ENCODE measurements around the gene DDX52.
A peak's percentile ranks its signal among the peaks of the same experiment; 100 is the strongest.
"Not testable (repeated sequence)": the region's sequence is repeated elsewhere in the genome, so short reads cannot be mapped to it uniquely, and the experiment has no call there.

The DDX52 gene

GRCh38 chr17:37650419-37651003 lies 7.3 kb upstream of the DDX52 start:
- DNase-seq: no peak

GRCh38 chr17:37648555-37648954 lies 5.3 kb upstream of the DDX52 start:
- no peak for DNase-seq

DNA sequence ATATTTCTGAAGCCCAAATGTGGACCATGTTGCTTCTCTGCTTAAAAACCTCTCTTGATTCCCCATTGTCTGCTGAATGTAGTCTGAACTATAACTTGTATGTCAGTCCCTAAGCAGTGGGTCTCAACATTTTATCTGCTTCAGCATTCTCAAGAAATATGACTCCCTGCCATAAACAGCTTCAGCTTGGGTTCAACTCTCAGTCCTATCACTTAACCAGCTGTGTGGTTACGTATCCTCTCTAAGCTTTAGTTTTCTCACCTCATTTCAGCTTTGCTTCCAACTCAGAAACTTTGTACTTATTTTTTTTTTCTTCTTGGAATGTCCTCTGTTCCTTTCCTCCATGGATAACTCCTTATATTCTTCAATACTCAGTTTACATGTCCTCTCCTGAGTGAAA lies 4.6 kb upstream of the DDX52 start:
- DNase-seq: no peak

GRCh38 chr17:37643869-37644268 lies 623 bp upstream of the DDX52 start:
- DNase-seq: no peak

DNA sequence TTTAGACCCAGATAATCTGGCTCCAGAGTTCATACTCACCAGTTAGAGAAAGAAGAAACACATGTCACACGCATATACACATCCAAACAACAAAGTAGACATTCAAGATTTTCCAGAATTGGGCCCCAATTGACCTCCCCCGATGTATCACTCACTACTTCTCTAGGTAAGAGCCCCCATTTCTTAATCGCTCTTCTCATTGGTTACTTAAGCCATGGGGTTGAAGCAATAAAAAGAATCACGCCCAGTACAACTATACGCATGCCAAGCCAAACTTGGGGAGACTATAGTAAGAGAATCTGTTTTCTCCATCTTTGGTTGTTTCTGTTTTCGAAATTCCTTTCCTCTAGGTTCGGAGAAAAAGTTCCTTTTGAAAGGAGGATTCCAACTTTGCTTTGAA lies 565 bp downstream of the DDX52 start:
- no peak for DNase-seq

DNA sequence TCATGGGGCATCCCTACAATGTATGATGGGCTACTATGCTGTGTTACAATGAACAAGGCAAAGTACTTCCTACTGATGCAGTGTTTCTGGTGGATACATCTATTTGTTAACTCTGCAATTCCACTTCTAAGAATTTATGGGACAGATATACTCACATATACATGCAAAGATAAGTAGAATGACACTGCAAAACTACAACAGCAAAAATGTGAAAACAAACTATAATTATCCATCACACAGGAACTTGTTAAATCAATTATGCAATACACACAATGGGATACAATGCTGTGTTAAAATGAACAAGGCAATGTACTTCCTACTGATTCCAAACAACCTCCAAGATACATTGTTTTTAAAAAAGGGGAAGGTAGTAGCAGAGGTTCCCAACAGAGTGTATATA lies 3.2 kb downstream of the DDX52 start:
- no peak for DNase-seq

DNA sequence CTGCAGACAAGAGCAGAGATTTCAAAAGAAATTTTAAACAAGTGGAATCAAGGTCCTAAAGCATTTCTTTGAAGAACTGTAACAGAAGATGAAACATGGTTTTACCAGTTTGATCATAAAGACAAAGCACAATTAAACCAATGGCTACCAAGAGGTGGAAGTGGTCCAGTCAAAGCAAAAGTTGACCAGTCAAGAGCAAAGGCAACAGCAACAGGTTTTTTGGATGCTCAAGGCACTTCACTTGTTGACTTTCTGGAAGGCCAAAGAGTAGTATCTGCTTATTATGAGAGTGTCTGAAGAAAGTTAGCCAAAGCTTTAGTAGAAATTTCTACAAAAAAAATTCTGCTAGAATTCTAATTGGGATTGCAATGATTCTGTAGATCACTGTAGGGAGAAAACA lies 5.3 kb downstream of the DDX52 start:
- no peak for DNase-seq

DNA sequence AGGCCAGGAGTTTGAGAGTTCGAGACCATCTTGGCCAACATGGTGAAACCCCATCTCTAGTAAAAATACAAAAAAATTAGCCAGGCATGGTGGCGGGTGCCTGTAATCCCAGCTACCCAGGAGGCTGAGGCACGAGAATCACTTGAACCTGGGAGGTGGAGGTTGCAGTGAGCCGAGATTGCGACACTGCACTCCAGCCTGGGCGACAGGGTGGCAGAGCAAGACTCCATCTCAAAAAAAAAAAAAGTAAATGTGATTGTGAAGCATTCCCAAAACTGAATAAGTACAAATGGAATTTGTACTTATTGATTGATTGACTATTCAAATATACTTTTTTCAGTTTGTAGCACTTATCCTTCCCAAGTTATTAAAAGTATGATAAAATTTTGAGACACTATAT lies 26.8 kb downstream of the DDX52 start:
- not testable (repeated sequence) for DNase-seq

- DNase-seq: no peak
These were observed 28.4 kb downstream of the DDX52 start for GRCh38 chr17:37614823-37615222.

DNA sequence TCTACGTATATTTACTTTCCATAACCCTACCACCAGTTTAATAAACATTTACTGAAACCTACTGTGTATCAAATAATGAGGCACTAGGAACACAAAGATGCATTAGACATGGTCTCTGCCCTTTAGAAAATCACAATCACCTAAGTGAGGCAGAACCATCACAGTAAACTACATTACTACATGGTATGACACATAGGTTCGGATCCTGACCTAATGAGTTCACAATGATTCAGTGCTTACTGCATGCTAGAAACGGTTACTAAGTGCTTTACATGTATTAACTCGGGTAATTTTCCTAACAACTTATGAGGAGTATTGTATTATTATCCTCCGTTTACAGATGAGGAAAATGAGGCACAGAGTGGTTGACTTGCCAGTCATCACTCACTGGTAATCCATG lies 28.9 kb downstream of the DDX52 start:
- no peak for DNase-seq

GRCh38 chr17:37610971-37611370 lies 32.3 kb downstream of the DDX52 start:
- no peak for DNase-seq

DNA sequence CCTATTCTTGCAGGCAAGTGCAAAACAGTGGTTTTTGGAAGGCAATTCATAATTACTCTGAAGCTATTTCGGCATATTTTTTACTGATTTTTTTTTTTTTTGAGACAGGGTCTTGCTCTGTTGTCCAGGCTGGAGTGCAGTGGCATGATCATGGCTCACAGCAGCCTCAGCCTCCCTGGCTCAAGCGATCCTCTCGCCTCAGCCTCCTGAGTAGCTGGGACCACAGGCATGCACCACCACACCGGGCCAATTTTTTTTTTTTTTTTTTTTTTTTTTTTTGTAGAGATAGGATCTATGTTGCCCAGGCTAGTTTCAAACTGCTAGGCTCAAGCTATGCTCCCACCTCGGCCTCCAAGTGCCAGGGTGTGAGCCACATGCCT lies 33.2 kb downstream of the DDX52 start:
- not testable (repeated sequence) for DNase-seq

DNA sequence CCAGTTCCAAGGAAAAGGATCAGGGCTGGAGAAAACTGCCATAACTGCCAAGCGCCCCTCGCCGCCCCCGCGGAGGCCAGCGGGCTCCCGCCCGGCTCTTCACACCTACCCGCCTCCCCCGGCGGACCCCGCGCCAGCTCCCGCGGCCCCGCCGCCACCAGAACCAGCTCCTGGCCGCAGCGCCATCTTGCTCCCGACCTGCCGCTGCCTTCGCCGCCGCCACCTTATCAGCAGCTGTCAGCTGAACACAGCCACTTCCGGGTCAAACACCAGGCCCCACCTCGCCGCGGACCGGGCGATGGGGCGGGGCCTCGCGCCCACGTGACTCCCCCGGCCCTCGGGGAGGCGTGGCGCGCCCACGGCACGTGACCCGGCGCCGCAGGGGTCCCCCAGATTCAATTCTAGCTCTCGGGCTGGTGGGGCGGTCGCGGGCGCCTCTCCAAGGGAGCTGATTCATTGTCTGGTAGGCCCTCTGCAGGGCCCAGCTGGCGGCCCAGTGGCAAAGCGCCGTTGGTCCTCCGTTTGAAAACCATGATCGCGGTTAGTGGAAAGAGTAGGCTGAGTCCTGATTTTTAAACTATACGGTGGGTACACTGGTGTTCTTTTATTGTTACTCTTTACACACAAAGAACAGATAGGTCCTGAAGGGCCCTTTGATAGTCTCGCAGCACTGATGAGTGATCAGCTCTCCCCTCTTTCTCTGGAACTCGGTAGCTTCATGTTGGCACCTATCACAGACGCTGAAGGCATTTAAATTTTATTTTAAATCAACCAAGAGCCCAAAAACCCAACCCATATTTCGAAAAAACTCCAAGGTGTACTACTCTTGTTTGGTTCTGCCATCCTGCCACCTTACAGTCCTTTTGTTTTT lies 33.8 kb downstream of the DDX52 start, which contains the start of gene SYNRG:
TSS of gene SYNRG (minus strand) at position 249 of the 871 bp plus-strand sequence. CDS start at position 186, 63 bp downstream.
- peak; percentile 56 for DNase-seq

GRCh38 chr17:37608351-37609169 lies 34.7 kb downstream of the DDX52 start:
- no peak for DNase-seq

GRCh38 chr17:37607637-37608331 lies 35.5 kb downstream of the DDX52 start:
- DNase-seq: no peak

- DNase-seq: no peak
These were observed 37.3 kb downstream of the DDX52 start for GRCh38 chr17:37605813-37606505.

GRCh38 chr17:37605081-37605480 lies 38.2 kb downstream of the DDX52 start:
- DNase-seq: no peak

- DNase-seq: no peak
These were observed 38.7 kb downstream of the DDX52 start for GRCh38 chr17:37604556-37604955.

DNA sequence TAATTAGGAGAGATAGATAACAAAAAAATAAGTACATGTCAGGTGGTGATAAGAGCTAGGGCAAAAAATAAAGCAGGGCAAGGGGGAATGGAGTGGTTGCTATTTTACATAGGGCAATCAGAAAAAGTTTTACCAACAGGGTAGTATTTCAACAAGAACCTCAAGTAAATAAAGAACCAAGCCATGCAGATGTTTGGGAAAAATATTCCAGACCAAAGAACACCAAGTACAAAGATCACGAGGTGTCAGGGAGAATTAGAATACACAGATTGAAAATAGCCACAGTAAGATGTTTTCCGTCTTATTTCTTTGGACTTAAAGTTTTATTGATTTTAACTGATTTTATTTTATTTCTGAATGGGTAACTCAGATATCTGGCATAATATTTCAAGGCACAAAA lies 45.1 kb downstream of the DDX52 start:
- DNase-seq: no peak

- no peak for DNase-seq
These were observed 51.0 kb downstream of the DDX52 start for GRCh38 chr17:37592291-37592690.

GRCh38 chr17:37585066-37585465 lies 58.2 kb downstream of the DDX52 start:
- DNase-seq: no peak

DNA sequence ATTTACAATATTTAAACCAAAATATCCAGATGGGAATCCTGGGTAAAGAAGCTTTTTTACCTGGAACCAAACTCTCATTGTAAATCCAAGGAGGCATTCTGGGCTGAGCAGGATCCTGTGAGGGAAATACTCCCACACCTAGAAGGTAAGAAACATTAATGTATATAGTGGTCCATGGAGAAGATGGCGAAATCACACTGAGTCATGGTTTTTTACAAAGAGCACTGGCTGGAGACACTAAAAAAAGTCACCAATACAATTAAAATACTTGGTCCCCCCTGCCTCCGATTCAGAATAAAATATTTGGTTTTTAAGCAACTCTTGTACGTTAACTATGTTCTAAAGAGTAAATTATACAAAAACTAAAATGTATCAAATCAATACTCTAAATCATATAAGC lies 67.0 kb downstream of the DDX52 start:
- no peak for DNase-seq

All from cortex of kidney (tissue), 1 donor.